ENCODE measurements around the gene DNAJC30.

The DNAJC30 gene

DNA sequence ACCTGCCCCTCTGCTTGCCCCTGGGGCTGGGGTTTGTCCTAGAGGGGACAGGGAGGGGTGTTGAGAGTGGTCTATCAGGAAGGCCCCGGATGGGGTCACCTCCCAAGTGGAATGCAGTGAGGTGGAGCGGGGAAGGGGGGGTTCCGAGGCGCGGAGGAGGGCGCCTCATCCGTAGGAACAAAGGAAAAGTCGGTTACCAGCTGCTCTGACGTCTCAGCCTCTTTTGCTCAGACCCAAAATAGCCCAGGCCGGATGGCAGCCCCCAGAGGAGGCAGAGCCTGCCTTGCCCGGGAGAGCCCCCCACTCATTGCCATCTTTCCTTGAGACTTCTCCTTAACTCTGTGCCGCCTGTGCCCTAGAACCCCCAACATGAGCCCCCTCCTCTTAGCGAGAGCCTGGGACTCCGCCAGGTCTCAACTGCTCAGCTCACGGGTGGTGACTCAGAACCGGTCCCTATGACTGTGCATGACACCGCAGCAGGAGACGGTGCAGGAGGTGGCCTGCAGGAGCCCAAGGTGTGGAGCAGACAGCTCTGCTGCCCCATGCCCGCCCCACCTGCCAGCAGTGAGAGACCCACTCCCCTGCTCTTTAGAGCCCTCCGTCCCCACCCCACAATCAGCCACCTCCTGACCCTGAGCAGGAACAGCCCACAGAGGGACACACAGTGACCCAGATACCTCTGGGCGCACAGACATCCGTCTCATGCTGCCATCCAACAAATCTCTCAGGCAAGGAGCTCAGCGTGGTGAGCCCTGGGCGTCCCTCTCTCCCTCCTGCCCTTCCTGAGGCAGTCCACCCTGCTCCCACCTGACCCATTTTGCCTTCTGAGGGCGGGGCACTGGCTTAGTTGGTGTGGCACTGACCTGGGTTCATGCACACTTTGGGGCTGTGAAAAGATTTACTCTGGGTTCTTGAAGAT, 23.1 kb upstream of the DNAJC30 start:
- no peak overlapping the region for H3K9ac ChIP-seq

DNA sequence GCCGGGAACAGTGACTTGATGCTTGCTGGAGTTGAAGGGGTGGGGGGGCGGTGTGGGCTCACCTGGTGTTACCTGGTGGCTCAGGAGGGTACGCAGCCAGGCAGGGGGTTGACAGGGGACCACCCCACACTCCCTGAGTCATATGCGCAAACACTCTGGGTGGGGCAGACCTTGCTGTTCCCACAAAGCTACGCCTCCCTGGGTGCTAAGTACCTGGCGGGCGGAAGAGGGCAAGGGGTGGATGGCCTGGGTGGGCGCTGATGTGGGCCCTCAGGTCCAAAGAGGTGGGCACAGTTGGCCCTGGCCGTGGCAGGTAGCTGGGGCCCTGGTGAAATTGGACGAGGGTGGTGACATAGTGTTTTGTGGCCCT, 22.3 kb upstream of the DNAJC30 start:
- H3K36me3 ChIP-seq (ENCODE audit: insufficient read depth), result no peaks in the 10 kb centered on the region
- H3K27me3 ChIP-seq (ENCODE audit: insufficient read depth, low read depth), result no peaks in the 10 kb centered on the region
- H3K9ac ChIP-seq, result no peak overlapping the region
- no peaks in the 10 kb centered on the region for H3K4me1 ChIP-seq (ENCODE audit: low read depth, poor library complexity, severe bottlenecking)
- H3K79me2 ChIP-seq (ENCODE audit: insufficient read depth, low read depth), result no peaks in the 10 kb centered on the region
- no peak overlapping the region for H2AFZ ChIP-seq (ENCODE audit: low read depth)
- H3K27ac ChIP-seq, result no peak overlapping the region
- H4K20me1 ChIP-seq (ENCODE audit: insufficient read depth), result no peaks in the 10 kb centered on the region
- H3K4me2 ChIP-seq, result no peak overlapping the region
- no peak overlapping the region for H3K4me3 ChIP-seq (IDR thresholded peaks at IDR 0.05; ENCODE audit: insufficient read depth, low read depth, low read length)
- TF ChIP-seq, protein P1, sequence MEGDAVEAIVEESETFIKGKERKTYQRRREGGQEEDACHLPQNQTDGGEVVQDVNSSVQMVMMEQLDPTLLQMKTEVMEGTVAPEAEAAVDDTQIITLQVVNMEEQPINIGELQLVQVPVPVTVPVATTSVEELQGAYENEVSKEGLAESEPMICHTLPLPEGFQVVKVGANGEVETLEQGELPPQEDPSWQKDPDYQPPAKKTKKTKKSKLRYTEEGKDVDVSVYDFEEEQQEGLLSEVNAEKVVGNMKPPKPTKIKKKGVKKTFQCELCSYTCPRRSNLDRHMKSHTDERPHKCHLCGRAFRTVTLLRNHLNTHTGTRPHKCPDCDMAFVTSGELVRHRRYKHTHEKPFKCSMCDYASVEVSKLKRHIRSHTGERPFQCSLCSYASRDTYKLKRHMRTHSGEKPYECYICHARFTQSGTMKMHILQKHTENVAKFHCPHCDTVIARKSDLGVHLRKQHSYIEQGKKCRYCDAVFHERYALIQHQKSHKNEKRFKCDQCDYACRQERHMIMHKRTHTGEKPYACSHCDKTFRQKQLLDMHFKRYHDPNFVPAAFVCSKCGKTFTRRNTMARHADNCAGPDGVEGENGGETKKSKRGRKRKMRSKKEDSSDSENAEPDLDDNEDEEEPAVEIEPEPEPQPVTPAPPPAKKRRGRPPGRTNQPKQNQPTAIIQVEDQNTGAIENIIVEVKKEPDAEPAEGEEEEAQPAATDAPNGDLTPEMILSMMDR (conservative IDR thresholded peaks at IDR 0.05; ENCODE audit: low read depth, low read length), result no peak

More for the DNA sequence above, 23.1 kb upstream of the DNAJC30 start:
- H3K79me2 ChIP-seq (ENCODE audit: insufficient read depth, low read depth), result no peaks in the 10 kb centered on the region; the same call in 1 of the 2 replicates
- H3K27ac ChIP-seq, result no peak overlapping the region
- H3K4me3 ChIP-seq (IDR thresholded peaks at IDR 0.05; ENCODE audit: insufficient read depth, low read depth, low read length), result no peak overlapping the region
- no peaks in the 10 kb centered on the region for H4K20me1 ChIP-seq (ENCODE audit: insufficient read depth)
- no peaks in the 10 kb centered on the region for H3K4me1 ChIP-seq (ENCODE audit: low read depth, poor library complexity, severe bottlenecking)
- H3K36me3 ChIP-seq (ENCODE audit: insufficient read depth), result no peaks in the 10 kb centered on the region
- TF ChIP-seq, protein P1 (conservative IDR thresholded peaks at IDR 0.05; ENCODE audit: low read depth, low read length), result no peak
- no peak overlapping the region for H3K4me2 ChIP-seq
- no peak overlapping the region for H2AFZ ChIP-seq (ENCODE audit: low read depth)
- H3K27me3 ChIP-seq (ENCODE audit: insufficient read depth, low read depth), result no peaks in the 10 kb centered on the region

DNA sequence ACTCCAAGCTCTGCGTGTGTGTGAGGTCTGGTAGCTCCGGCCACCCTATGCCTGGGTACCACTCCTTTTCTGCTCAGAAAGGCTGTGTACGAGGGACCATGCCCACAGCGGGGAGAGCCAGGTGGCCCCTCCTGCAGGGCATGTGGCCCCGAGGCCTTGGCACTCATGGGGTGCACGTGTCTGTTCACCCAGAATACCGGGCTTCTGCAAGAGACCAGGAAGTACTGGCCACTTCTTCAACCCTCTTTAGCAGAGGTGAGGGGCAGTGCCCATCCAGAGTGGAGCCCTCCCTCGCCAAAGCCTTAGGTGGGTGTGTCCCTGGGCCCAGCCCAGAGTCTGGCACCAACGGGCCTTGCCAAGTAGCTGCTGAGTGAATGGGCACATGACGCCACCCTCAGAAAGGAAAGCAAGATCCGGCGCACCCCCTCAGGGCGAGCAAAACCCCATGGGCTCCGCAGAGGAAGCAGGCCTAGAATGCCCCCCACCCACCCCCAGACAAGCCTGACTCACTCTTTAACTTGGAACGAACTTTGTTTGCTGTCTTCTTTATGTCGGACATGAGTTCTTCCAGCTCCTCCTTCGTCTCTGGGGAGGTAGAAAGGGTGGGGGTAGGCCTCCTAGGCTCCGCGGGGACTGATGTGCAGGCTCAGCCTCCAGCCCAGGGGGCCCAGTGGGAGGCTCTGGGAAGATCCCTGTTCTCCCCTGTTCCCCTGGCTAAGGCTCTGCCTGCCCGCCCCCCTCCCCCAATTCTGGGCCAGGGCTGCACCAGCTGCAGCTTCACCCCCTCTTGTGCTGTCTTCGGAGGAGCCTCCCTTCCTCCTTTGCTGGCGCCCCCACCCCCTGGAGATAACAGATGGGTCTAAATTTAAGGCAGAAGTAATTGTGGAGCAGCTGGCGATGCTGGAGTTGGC, 21.6 kb upstream of the DNAJC30 start:
- H3K9ac ChIP-seq, result no peak overlapping the region
- H3K27ac ChIP-seq, result no peak overlapping the region

More for the DNA sequence above, 21.6 kb upstream of the DNAJC30 start:
- TF ChIP-seq, protein P1 (conservative IDR thresholded peaks at IDR 0.05; ENCODE audit: low read depth, low read length), result no peak
- Histone ChIP-seq H3K27me3 (ENCODE audit: insufficient read depth, low read depth) (no peaks in the 10 kb centered on the region), H3K4me2 (no peak overlapping the region), H3K36me3 (ENCODE audit: insufficient read depth) (no peaks in the 10 kb centered on the region), H3K79me2 (ENCODE audit: insufficient read depth, low read depth) (no peaks in the 10 kb centered on the region), H3K4me3 (IDR thresholded peaks at IDR 0.05; ENCODE audit: insufficient read depth, low read depth, low read length) (no peak overlapping the region), H3K4me1 (ENCODE audit: low read depth, poor library complexity, severe bottlenecking) (no peaks in the 10 kb centered on the region), H4K20me1 (ENCODE audit: insufficient read depth) (no peaks in the 10 kb centered on the region), H2AFZ (ENCODE audit: low read depth) (no peak overlapping the region)

Data from KMS-11 (cell line).